ENCODE measurements around the gene GPR17. TPM values are rescaled to one million over a fixed set of nuclear protein-coding genes. Genes with fewer than 3 reads are reported as not detected.

Gene GPR17
- polyA plus RNA-seq, 1 donor (not counting 4 experiments of a cell fraction or from before 2014, with no cell fraction given): not detected

GRCh38 chr2:127633556-127634065 is 12.3 kb upstream of the GPR17 start:
- no peak overlapping the region for H3K9ac ChIP-seq (ENCODE audit: control insufficient read depth, extremely low read depth, insufficient read depth, low read length)
- H3K27ac ChIP-seq (ENCODE audit: control insufficient read depth, insufficient read depth, low read length): no peak overlapping the region
- no peaks in the 10 kb centered on the region for H3K9me3 ChIP-seq (ENCODE audit: control insufficient read depth, low read depth, low read length)
- no peaks in the 10 kb centered on the region for H3K36me3 ChIP-seq (ENCODE audit: control insufficient read depth in 2 of 2, extremely low read depth in 1 of 2, insufficient read depth in 2 of 2, low read length in 2 of 2)
- no peaks in the 10 kb centered on the region for H3K9me1 ChIP-seq (ENCODE audit: control insufficient read depth, extremely low read depth, insufficient read depth, low read length)
- no peaks in the 10 kb centered on the region for H3K79me2 ChIP-seq (ENCODE audit: control insufficient read depth, insufficient read depth, low read length)
- H3K27me3 ChIP-seq (ENCODE audit: control insufficient read depth, extremely low read depth, insufficient read depth, low read length): no peaks in the 10 kb centered on the region
- DNase-seq (ENCODE audit: low read depth, low spot score): no peak
- no peak for FAIRE-seq
- no peak overlapping the region for H3K4me3 ChIP-seq (ENCODE audit: control insufficient read depth in 2 of 3, extremely low read depth in 1 of 3, insufficient read depth in 2 of 3, low read depth in 1 of 3, low read length in 3 of 3)
- no peak overlapping the region for H2AFZ ChIP-seq (ENCODE audit: control insufficient read depth, low read length)
- dilution Hi-C loops (cut with MboI; ENCODE audit: extremely low pct_ligation_motif_present, low sequenced_read_pairs): no loop called here
- H3K4me1 ChIP-seq (ENCODE audit: control insufficient read depth, extremely low read depth, insufficient read depth, low read length): peaks cover 12% of the 10 kb centered on the region
- no peaks in the 10 kb centered on the region for H4K20me1 ChIP-seq (ENCODE audit: control insufficient read depth, extremely low read depth, insufficient read depth, low read length)
- TF ChIP-seq EZH2 (IDR thresholded peaks at IDR 0.05; ENCODE audit: low read length): no peak
- no peak for TF ChIP-seq CTCF (optimal IDR thresholded peaks at IDR 0.05 in 1 of 3, IDR thresholded peaks at IDR 0.05 in 1 of 3, conservative IDR thresholded peaks at IDR 0.05 in 1 of 3; ENCODE audit: extremely low read depth in 1 of 3, insufficient read depth in 2 of 3, low read length in 3 of 3)
- H3K4me2 ChIP-seq (ENCODE audit: control insufficient read depth, extremely low read depth, insufficient read depth, low read depth, low read length): no peak overlapping the region

- H3K4me3 ChIP-seq (ENCODE audit: control insufficient read depth in 2 of 3, extremely low read depth in 1 of 3, insufficient read depth in 2 of 3, low read depth in 1 of 3, low read length in 3 of 3): no peak overlapping the region
- no peaks in the 10 kb centered on the region for H3K36me3 ChIP-seq (ENCODE audit: control insufficient read depth in 2 of 2, extremely low read depth in 1 of 2, insufficient read depth in 2 of 2, low read length in 2 of 2)
- TF ChIP-seq EZH2 (IDR thresholded peaks at IDR 0.05; ENCODE audit: low read length) (no peak), CTCF (optimal IDR thresholded peaks at IDR 0.05 in 1 of 3, IDR thresholded peaks at IDR 0.05 in 1 of 3, conservative IDR thresholded peaks at IDR 0.05 in 1 of 3; ENCODE audit: extremely low read depth in 1 of 3, insufficient read depth in 2 of 3, low read length in 3 of 3) (no peak)
- H3K4me1 ChIP-seq (ENCODE audit: control insufficient read depth, extremely low read depth, insufficient read depth, low read length): peaks cover 12% of the 10 kb centered on the region
- FAIRE-seq (no peak), DNase-seq (ENCODE audit: low read depth, low spot score) (no peak)
- H3K79me2 ChIP-seq (ENCODE audit: control insufficient read depth, insufficient read depth, low read length): no peaks in the 10 kb centered on the region
- dilution Hi-C loops (cut with MboI; ENCODE audit: extremely low pct_ligation_motif_present, low sequenced_read_pairs): no loop called here
- no peaks in the 10 kb centered on the region for H4K20me1 ChIP-seq (ENCODE audit: control insufficient read depth, extremely low read depth, insufficient read depth, low read length)
- H3K27ac ChIP-seq (ENCODE audit: control insufficient read depth, insufficient read depth, low read length): no peak overlapping the region
- H3K4me2 ChIP-seq (ENCODE audit: control insufficient read depth, extremely low read depth, insufficient read depth, low read depth, low read length): no peak overlapping the region
- no peaks in the 10 kb centered on the region for H3K27me3 ChIP-seq (ENCODE audit: control insufficient read depth, extremely low read depth, insufficient read depth, low read length)
- H3K9me1 ChIP-seq (ENCODE audit: control insufficient read depth, extremely low read depth, insufficient read depth, low read length): no peaks in the 10 kb centered on the region
- no peak overlapping the region for H3K9ac ChIP-seq (ENCODE audit: control insufficient read depth, extremely low read depth, insufficient read depth, low read length)
- no peaks in the 10 kb centered on the region for H3K9me3 ChIP-seq (ENCODE audit: control insufficient read depth, low read depth, low read length)
- H2AFZ ChIP-seq (ENCODE audit: control insufficient read depth, low read length): no peak overlapping the region
These were observed 11.8 kb upstream of the GPR17 start for GRCh38 chr2:127634066-127634617.

Data from keratinocyte (primary cell).